SK-N-SH (cell line): ENCODE results near the gene HES6. TPM values are rescaled to one million over a fixed set of nuclear protein-coding genes. Genes with fewer than 3 reads are reported as not detected.

Source experiments
- CTCF ChIA-PET: fragments of 300-600, 350-600 bp; formaldehyde crosslinking; extraction: SDS; loops from one replicate; lab custom pipeline; 2021; lab: Yijun Ruan, JAX
- POLR2A ChIA-PET: fragments of 350-600 bp; sonication (Branson Sonifier 250); formaldehyde crosslinking; extraction: SDS; loops from one replicate; lab custom pipeline; 2020; ENCODE audit warnings: antibody characterized with exemption, inconsistent platforms; lab: Yijun Ruan, JAX
- DNase-seq: peaks from one replicate; pipeline ENCODE4 v3.0.0; 2012
- H2AFZ ChIP-seq: fragments of 200-600 bp; sonication (generic); 2 replicates; pipeline ENCODE4 v1.8.1; 2016; ENCODE audit warnings: antibody characterized with exemption, mild to moderate bottlenecking, low read depth
- H3F3A ChIP-seq: fragments of 200-600 bp; sonication (generic); replicated peaks from 2 replicates; pipeline ENCODE3; 2016; ENCODE audit warnings: antibody characterized with exemption, mild to moderate bottlenecking; ENCODE audit not compliant: insufficient read depth
- H3K27ac ChIP-seq, 2 experiments: fragments of 200-500 bp in 1 of 2; fragments of 200-600 bp in 1 of 2; sonication (Bioruptor generic) in 1 of 2; sonication (generic), shearing (Covaris generic) in 1 of 2; 2 replicates each; pipeline versions ENCODE4 v1.5.1 to v1.6.1; 2014 to 2016; ENCODE audit warnings: low read depth in 2 of 2, inconsistent platforms in 1 of 2, low read length in 1 of 2, mild to moderate bottlenecking in 1 of 2, mixed read lengths in 1 of 2
- H3K27me3 ChIP-seq: fragments of 200-600 bp; sonication (generic), shearing (Covaris generic); 2 replicates; pipeline ENCODE4 v1.6.1; 2016; ENCODE audit warnings: mixed run types; ENCODE audit not compliant: insufficient read depth
- H3K36me3 ChIP-seq, 2 experiments: fragments of 200-500 bp in 1 of 2; fragments of 200-600 bp in 1 of 2; sonication (Bioruptor generic) in 1 of 2; sonication (generic) in 1 of 2; replicated peaks in 1 of 2; 2 replicates each; pipeline versions ENCODE3 to v1.5.1; 2014 to 2016; ENCODE audit warnings: low read length in 1 of 2, mild to moderate bottlenecking in 1 of 2; ENCODE audit not compliant: insufficient read depth in 2 of 2, control insufficient read depth in 1 of 2
- H3K4me1 ChIP-seq, 2 experiments: fragments of 200-500 bp in 1 of 2; fragments of 200-600 bp in 1 of 2; sonication (Bioruptor generic) in 1 of 2; sonication (generic), shearing (Covaris generic) in 1 of 2; 2 replicates each; pipeline versions ENCODE4 v1.5.1 to v1.6.1; 2014 to 2016; ENCODE audit warnings: low read depth in 1 of 2, low read length in 1 of 2, mixed run types in 1 of 2; ENCODE audit not compliant: insufficient read depth in 2 of 2, control insufficient read depth in 1 of 2
- H3K4me2 ChIP-seq: fragments of 200-600 bp; sonication (generic), shearing (Covaris generic); 2 replicates; pipeline ENCODE4 v1.6.1; 2017; ENCODE audit warnings: mixed run types
- H3K4me3 ChIP-seq, 2 experiments: fragments of 200-500 bp in 1 of 2; fragments of 200-600 bp in 1 of 2; sonication (Bioruptor generic) in 1 of 2; sonication (generic), shearing (Covaris generic) in 1 of 2; 2 replicates each; pipeline versions ENCODE4 v1.5.1 to v1.8.1; 2014 to 2016; ENCODE audit warnings: low read depth in 2 of 2, inconsistent platforms in 1 of 2, low read length in 1 of 2, mild to moderate bottlenecking in 1 of 2, mixed read lengths in 1 of 2, moderate library complexity in 1 of 2
- H3K79me2 ChIP-seq: fragments of 200-600 bp; sonication (generic); 2 replicates; pipeline ENCODE4 v1.8.1; 2017; ENCODE audit warnings: mild to moderate bottlenecking; ENCODE audit not compliant: insufficient read depth
- H3K9ac ChIP-seq: fragments of 200-600 bp; sonication (generic); 2 replicates; pipeline ENCODE4 v1.6.1; 2017; ENCODE audit warnings: mixed run types
- H3K9me2 ChIP-seq: fragments of 200-600 bp; sonication (generic); 2 replicates; pipeline ENCODE4 v1.6.1; 2017; ENCODE audit warnings: mixed run types
- H3K9me3 ChIP-seq: fragments of 200-600 bp; sonication (generic); 2 replicates; pipeline ENCODE4 v1.6.1; 2017; ENCODE audit warnings: mixed run types, mild to moderate bottlenecking, moderate library complexity
- H4K20me1 ChIP-seq: fragments of 200-600 bp; sonication (generic); 2 replicates; pipeline ENCODE4 v1.6.1; 2017; ENCODE audit warnings: mild to moderate bottlenecking, mixed run types; ENCODE audit not compliant: insufficient read depth
- ELF1 ChIP-seq: IDR thresholded peaks from 2 replicates; pipeline ENCODE4 v1.4.0; 2012
- EZH2phosphoT487 ChIP-seq: fragments of 200-600 bp; sonication (generic); IDR thresholded peaks from 2 replicates; pipeline ENCODE4 v1.6.1; 2017; ENCODE audit warnings: low read depth, mixed run types, mild to moderate bottlenecking, antibody characterized with exemption, moderate library complexity, borderline replicate concordance
- FOSL2 ChIP-seq: IDR thresholded peaks from 2 replicates; pipeline ENCODE4 v1.4.0; 2012; ENCODE audit warnings: low read depth, mild to moderate bottlenecking, moderate library complexity, borderline replicate concordance
- FOXM1 ChIP-seq: IDR thresholded peaks from 2 replicates; pipeline ENCODE4 v1.4.0; 2012; ENCODE audit warnings: low read depth, mild to moderate bottlenecking
- GABPA ChIP-seq: IDR thresholded peaks from 2 replicates; pipeline ENCODE4 v1.4.0; 2012; ENCODE audit warnings: low read depth, mild to moderate bottlenecking
- MEF2A ChIP-seq: IDR thresholded peaks from 2 replicates; pipeline ENCODE4 v1.4.0; 2012; ENCODE audit warnings: low read depth, borderline replicate concordance
- NFIC ChIP-seq: IDR thresholded peaks from 2 replicates; pipeline ENCODE4 v1.4.0; 2012; ENCODE audit warnings: borderline replicate concordance
- RFX5 ChIP-seq: IDR thresholded peaks from 2 replicates; pipeline ENCODE4 v1.6.1; 2012; ENCODE audit warnings: mild to moderate bottlenecking, improper control_type of control experiment, low read length
- RXRA ChIP-seq: IDR thresholded peaks from 2 replicates; pipeline ENCODE4 v1.4.0; 2012; ENCODE audit warnings: low read depth, mild to moderate bottlenecking, borderline replicate concordance
- SIN3A ChIP-seq: IDR thresholded peaks from 2 replicates; pipeline ENCODE4 v1.6.1; 2012; ENCODE audit warnings: low read depth, mild to moderate bottlenecking, low read length, moderate library complexity, borderline replicate concordance
- TAF1 ChIP-seq: IDR thresholded peaks from 2 replicates; pipeline ENCODE4 v1.6.1; 2012; ENCODE audit warnings: low read depth, mild to moderate bottlenecking, low read length, moderate library complexity, borderline replicate concordance
- TCF12 ChIP-seq: IDR thresholded peaks from 2 replicates; pipeline ENCODE4 v1.4.0; 2012
- TEAD4 ChIP-seq: IDR thresholded peaks from 2 replicates; pipeline ENCODE4 v1.4.0; 2012; ENCODE audit warnings: mild to moderate bottlenecking, borderline replicate concordance; ENCODE audit not compliant: insufficient read depth
- YY1 ChIP-seq: IDR thresholded peaks from 2 replicates; pipeline ENCODE4 v1.4.0; 2012; ENCODE audit warnings: low read depth, mild to moderate bottlenecking
- WGBS: methylation state at CpG from one replicate; pipeline ENCODE4 v1.1.6; 2017; ENCODE audit warnings: low lambda C conversion rate; 5-methylcytosine and 5-hydroxymethylcytosine counted together
- polyA plus RNA-seq, 3 experiments: library from polyadenylated mRNA; depleted of rRNA; stranded (reverse); fragments of >200 nt; gene quantifications; 2 replicates each; pipeline ENCODE4 v1.2.3, GENCODE V29; 2012
- TF ChIP-seq, protein P1 (sequence below): IDR thresholded peaks from 2 replicates; pipeline ENCODE4 v1.4.0; 2012; ENCODE audit warnings: low read depth, borderline replicate concordance
- TF ChIP-seq, protein P2 (sequence below): fragments of 200-600 bp; sonication (generic); IDR thresholded peaks from 2 replicates; pipeline ENCODE4 v1.6.1; 2017; ENCODE audit warnings: antibody characterized with exemption, mild to moderate bottlenecking, moderate library complexity
- TF ChIP-seq, protein P3 (sequence below): fragments of 150-350 bp; IDR thresholded peaks from 2 replicates; pipeline ENCODE4 v1.6.1; 2017; ENCODE audit warnings: antibody characterized with exemption, low read length, low read depth, borderline replicate concordance

HES6 gene
- polyA plus RNA-seq, 1 of the 3 experiments (the other 2 are of a cell fraction) = 3.6 TPM

DNA sequence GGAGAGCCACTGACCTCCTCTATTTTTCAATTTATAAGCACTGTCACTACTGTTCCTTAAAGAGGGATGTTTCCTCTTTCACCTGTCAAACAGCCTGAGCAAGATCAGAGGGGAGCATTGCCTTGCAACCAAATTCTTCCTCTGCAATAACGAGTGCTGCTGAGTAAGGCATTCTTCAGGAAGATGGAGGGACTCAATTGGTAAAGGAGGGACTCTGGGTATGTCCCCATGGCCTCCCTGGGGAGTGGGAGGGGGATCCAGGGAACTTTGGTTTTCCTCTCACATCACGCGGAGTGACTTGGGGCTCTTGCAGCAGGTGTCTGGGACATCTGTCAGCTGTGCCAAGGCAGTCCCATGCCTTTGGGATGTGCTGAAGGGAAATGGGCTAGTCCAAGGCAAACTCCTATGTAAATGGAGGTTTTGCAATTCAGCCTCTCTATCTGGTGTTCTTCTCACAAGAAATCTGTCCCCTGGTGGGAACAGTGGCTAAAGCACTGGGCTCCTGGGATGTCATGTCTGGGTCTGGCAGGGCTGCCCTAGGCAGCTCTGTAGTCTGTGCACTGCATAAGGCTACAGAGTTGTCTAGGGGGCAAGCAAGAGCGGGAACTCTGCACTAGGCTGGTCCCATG, 14.4 kb upstream of the HES6 start:
- no peaks in the 10 kb centered on the region for H4K20me1 ChIP-seq
- H3K79me2 ChIP-seq = no peaks in the 10 kb centered on the region
- no peak overlapping the region for H3K27ac ChIP-seq
- no peak overlapping the region for H2AFZ ChIP-seq
- peaks cover 3 to 8% of the 10 kb centered on the region in 2 experiments for H3K36me3 ChIP-seq
- no peak overlapping the region for H3K9ac ChIP-seq
- peaks cover 0 to 12% of the 10 kb centered on the region in 2 experiments; a peak in 1 of 4 replicates for H3K4me1 ChIP-seq
- ChIA-PET POLR2A (interaction anchor here (1.0 kb wide), 1 partner anchor 285 kb away, joined by 3 read pairs; no protein-coding TSS in a partner anchor), CTCF (interaction anchor here (0.7 to 6.2 kb wide), 4 partner anchors 10 to 84 kb away, joined by 3 to 60 read pairs (median 14); no protein-coding TSS in a partner anchor)
- no peaks in the 10 kb centered on the region for H3K9me2 ChIP-seq
- 79% methylated on average over 4 of the region's 4 CpGs for WGBS
- DNase-seq = no peak
- TF ChIP-seq RXRA (no peak), TCF12 (no peak), TAF1 (no peak), RFX5 (no peak), GABPA (no peak), TEAD4 (no peak), YY1 (no peak), MEF2A (no peak), NFIC (no peak), FOSL2 (no peak), FOXM1 (no peak), EZH2phosphoT487 (no peak), ELF1 (no peak), SIN3A (no peak)
- TF ChIP-seq, protein P1, sequence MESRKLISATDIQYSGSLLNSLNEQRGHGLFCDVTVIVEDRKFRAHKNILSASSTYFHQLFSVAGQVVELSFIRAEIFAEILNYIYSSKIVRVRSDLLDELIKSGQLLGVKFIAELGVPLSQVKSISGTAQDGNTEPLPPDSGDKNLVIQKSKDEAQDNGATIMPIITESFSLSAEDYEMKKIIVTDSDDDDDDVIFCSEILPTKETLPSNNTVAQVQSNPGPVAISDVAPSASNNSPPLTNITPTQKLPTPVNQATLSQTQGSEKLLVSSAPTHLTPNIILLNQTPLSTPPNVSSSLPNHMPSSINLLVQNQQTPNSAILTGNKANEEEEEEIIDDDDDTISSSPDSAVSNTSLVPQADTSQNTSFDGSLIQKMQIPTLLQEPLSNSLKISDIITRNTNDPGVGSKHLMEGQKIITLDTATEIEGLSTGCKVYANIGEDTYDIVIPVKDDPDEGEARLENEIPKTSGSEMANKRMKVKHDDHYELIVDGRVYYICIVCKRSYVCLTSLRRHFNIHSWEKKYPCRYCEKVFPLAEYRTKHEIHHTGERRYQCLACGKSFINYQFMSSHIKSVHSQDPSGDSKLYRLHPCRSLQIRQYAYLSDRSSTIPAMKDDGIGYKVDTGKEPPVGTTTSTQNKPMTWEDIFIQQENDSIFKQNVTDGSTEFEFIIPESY = no peak
- TF ChIP-seq, protein P2, sequence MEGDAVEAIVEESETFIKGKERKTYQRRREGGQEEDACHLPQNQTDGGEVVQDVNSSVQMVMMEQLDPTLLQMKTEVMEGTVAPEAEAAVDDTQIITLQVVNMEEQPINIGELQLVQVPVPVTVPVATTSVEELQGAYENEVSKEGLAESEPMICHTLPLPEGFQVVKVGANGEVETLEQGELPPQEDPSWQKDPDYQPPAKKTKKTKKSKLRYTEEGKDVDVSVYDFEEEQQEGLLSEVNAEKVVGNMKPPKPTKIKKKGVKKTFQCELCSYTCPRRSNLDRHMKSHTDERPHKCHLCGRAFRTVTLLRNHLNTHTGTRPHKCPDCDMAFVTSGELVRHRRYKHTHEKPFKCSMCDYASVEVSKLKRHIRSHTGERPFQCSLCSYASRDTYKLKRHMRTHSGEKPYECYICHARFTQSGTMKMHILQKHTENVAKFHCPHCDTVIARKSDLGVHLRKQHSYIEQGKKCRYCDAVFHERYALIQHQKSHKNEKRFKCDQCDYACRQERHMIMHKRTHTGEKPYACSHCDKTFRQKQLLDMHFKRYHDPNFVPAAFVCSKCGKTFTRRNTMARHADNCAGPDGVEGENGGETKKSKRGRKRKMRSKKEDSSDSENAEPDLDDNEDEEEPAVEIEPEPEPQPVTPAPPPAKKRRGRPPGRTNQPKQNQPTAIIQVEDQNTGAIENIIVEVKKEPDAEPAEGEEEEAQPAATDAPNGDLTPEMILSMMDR = no peak
- TF ChIP-seq, protein P3, sequence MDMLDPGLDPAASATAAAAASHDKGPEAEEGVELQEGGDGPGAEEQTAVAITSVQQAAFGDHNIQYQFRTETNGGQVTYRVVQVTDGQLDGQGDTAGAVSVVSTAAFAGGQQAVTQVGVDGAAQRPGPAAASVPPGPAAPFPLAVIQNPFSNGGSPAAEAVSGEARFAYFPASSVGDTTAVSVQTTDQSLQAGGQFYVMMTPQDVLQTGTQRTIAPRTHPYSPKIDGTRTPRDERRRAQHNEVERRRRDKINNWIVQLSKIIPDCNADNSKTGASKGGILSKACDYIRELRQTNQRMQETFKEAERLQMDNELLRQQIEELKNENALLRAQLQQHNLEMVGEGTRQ = no peak
- H3K9me3 ChIP-seq = no peaks in the 10 kb centered on the region
- no peaks in the 10 kb centered on the region for H3F3A ChIP-seq
- H3K4me3 ChIP-seq = no peak overlapping the region
- no peak overlapping the region for H3K4me2 ChIP-seq
- no peaks in the 10 kb centered on the region for H3K27me3 ChIP-seq
